ENCODE results near the gene PCDHA6. TPM values are rescaled to one million over a fixed set of nuclear protein-coding genes. Genes with fewer than 3 reads are reported as not detected.
"Not testable (repeated sequence)": the region's sequence is repeated elsewhere in the genome, so short reads cannot be mapped to it uniquely, and the experiment has no call there.

Gene PCDHA6
- total RNA-seq, 6 experiments from 2014 or later, result 0.07 to 0.09 (median 0.08) TPM; not detected in 3

DNA sequence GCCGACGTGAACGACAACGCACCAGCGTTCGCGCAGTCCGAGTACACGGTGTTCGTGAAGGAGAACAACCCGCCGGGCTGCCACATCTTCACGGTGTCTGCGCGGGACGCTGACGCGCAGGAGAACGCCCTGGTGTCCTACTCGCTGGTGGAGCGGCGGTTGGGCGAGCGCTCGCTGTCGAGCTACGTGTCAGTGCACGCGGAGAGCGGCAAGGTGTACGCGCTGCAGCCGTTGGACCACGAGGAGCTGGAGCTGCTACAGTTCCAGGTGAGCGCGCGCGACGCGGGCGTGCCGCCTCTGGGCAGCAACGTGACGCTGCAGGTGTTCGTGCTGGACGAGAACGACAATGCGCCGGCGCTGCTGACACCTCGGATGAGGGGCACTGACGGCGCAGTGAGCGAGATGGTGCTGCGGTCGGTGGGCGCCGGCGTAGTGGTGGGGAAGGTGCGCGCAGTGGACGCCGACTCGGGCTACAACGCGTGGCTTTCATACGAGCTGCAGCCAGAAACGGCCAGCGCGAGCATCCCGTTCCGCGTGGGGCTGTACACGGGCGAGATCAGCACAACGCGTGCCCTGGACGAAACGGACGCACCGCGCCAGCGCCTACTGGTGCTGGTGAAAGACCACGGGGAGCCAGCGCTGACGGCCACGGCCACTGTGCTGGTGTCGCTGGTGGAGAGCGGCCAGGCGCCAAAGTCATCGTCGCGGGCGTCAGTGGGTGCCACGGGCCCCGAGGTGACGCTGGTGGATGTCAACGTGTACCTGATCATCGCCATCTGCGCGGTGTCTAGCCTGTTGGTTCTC lies 22.3 kb downstream of the PCDHA6 start:
- not testable (repeated sequence) for H3K27ac Mint-ChIP-seq; H3K36me3 Mint-ChIP-seq (ENCODE audit: low read depth); H3K9me3 Mint-ChIP-seq; H3K4me3 Mint-ChIP-seq; H3K4me1 Mint-ChIP-seq (ENCODE audit: low read depth); H3K27me3 Mint-ChIP-seq (ENCODE audit: insufficient read depth); DNase-seq

DNA sequence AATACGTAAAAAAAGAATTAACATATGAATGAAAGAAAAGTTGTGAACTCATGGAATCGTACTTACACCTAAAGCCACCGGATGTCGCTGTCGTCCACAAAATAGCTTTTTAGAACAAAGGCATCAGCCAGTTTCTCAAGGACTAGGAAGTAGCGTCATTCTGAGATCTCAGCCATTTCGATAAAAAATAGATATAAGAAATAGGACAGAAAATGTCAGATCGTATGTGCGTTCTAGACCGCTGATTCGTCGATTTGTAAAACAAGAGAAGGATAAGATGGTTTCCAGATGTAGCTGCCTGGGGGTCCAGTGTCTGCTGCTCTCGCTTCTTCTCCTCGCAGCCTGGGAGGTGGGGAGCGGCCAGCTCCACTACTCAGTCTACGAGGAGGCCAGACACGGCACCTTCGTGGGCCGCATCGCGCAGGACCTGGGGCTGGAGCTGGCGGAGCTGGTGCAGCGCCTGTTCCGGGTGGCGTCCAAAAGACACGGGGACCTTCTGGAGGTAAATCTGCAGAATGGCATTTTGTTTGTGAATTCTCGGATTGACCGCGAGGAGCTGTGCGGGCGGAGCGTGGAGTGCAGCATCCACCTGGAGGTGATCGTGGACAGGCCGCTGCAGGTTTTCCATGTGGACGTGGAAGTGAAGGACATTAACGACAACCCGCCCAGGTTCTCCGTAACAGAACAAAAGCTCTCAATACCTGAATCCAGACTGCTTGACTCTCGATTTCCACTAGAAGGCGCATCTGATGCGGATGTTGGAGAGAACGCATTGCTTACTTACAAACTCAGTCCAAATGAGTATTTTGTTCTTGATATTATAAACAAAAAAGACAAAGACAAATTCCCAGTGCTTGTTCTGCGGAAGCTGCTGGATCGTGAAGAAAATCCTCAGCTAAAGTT lies 28.3 kb downstream of the PCDHA6 start, which contains the start of gene PCDHA10:
TSS of gene PCDHA10 (plus strand) at position 126 of the 903 bp plus-strand sequence. CDS start at position 278, 152 bp downstream.
- no peak for DNase-seq
- peaks cover 7% of the 10 kb centered on the region; the same call in 1 of the 2 replicates for H3K36me3 Mint-ChIP-seq (ENCODE audit: low read depth)

DNA sequence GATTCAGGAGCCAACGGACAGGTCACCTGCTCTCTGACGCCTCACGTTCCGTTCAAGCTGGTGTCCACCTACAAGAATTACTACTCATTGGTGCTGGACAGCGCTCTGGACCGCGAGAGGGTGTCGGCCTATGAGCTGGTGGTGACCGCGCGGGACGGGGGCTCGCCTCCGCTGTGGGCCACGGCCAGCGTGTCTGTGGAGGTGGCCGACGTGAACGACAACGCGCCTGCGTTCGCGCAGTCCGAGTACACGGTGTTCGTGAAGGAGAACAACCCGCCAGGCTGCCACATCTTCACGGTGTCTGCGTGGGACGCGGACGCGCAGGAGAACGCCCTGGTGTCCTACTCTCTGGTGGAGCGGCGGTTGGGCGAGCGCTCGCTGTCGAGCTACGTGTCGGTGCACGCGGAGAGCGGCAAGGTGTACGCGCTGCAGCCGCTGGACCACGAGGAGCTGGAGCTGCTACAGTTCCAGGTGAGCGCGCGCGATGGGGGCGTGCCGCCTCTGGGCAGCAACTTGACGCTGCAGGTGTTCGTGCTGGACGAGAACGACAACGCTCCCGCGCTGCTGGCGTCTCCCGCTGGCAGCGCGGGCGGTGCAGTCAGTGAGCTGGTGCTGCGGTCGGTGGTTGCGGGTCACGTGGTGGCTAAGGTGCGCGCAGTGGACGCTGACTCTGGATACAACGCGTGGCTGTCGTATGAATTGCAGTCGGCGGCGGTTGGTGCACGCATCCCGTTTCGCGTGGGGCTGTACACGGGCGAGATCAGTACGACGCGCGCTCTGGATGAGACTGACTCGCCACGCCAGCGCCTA lies 29.6 kb downstream of the PCDHA6 start:
- no peak for DNase-seq
- H3K27ac Mint-ChIP-seq, result no peak overlapping the region
- TF ChIP-seq, protein P1, sequence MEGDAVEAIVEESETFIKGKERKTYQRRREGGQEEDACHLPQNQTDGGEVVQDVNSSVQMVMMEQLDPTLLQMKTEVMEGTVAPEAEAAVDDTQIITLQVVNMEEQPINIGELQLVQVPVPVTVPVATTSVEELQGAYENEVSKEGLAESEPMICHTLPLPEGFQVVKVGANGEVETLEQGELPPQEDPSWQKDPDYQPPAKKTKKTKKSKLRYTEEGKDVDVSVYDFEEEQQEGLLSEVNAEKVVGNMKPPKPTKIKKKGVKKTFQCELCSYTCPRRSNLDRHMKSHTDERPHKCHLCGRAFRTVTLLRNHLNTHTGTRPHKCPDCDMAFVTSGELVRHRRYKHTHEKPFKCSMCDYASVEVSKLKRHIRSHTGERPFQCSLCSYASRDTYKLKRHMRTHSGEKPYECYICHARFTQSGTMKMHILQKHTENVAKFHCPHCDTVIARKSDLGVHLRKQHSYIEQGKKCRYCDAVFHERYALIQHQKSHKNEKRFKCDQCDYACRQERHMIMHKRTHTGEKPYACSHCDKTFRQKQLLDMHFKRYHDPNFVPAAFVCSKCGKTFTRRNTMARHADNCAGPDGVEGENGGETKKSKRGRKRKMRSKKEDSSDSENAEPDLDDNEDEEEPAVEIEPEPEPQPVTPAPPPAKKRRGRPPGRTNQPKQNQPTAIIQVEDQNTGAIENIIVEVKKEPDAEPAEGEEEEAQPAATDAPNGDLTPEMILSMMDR (IDR thresholded peaks at IDR 0.05), result no peak
- peaks cover 48% of the 10 kb centered on the region for H3K9me3 Mint-ChIP-seq
- no peaks in the 10 kb centered on the region for H3K27me3 Mint-ChIP-seq (ENCODE audit: insufficient read depth)
- peaks cover 7% of the 10 kb centered on the region; the same call in 1 of the 2 replicates for H3K36me3 Mint-ChIP-seq (ENCODE audit: low read depth)
- no peak overlapping the region for H3K4me3 Mint-ChIP-seq
- no peaks in the 10 kb centered on the region for H3K4me1 Mint-ChIP-seq (ENCODE audit: low read depth)

More for the DNA sequence above, 28.3 kb downstream of the PCDHA6 start, which contains the start of gene PCDHA10:
- no peaks in the 10 kb centered on the region for H3K4me1 Mint-ChIP-seq (ENCODE audit: low read depth)
- H3K27me3 Mint-ChIP-seq (ENCODE audit: insufficient read depth), result no peaks in the 10 kb centered on the region
- no peak within 1 kb of the TSS for H3K4me3 Mint-ChIP-seq
- TF ChIP-seq, protein P1 (IDR thresholded peaks at IDR 0.05), result 0 out of 2 replicates have a peak, but pooled peaks have one; percentile 20
- peaks cover 35% of the 10 kb centered on the region for H3K9me3 Mint-ChIP-seq
- no peak within 1 kb of the TSS for H3K27ac Mint-ChIP-seq

GRCh38 chr5:140857987-140858240 lies 30.2 kb downstream of the PCDHA6 start:
- Mint-ChIP-seq H3K4me1 (ENCODE audit: low read depth) (no peaks in the 10 kb centered on the region), H3K27ac (no peak overlapping the region), H3K36me3 (ENCODE audit: low read depth) (peaks cover 7% of the 10 kb centered on the region; the same call in 1 of the 2 replicates), H3K4me3 (no peak overlapping the region), H3K27me3 (ENCODE audit: insufficient read depth) (no peaks in the 10 kb centered on the region), H3K9me3 (peaks cover 53% of the 10 kb centered on the region)
- TF ChIP-seq, protein P1 (IDR thresholded peaks at IDR 0.05), result no peak
- no peak for DNase-seq

GRCh38 chr5:140862441-140863295 lies 34.9 kb downstream of the PCDHA6 start:
- DNase-seq, result no peak
- no peaks in the 10 kb centered on the region for H3K27me3 Mint-ChIP-seq (ENCODE audit: insufficient read depth)
- H3K4me3 Mint-ChIP-seq, result no peak overlapping the region
- no peak overlapping the region for H3K27ac Mint-ChIP-seq
- peaks cover 41% of the 10 kb centered on the region for H3K9me3 Mint-ChIP-seq
- TF ChIP-seq, protein P1 (IDR thresholded peaks at IDR 0.05), result no peak
- H3K4me1 Mint-ChIP-seq (ENCODE audit: low read depth), result no peaks in the 10 kb centered on the region
- H3K36me3 Mint-ChIP-seq (ENCODE audit: low read depth), result no peaks in the 10 kb centered on the region
